ENCODE data around the gene MYT1. TPM values are rescaled to one million over a fixed set of nuclear protein-coding genes. Genes with fewer than 3 reads are reported as not detected.

Gene MYT1
- total and polyA plus RNA-seq, 2 donors (not counting 1 experiment from before 2014, with no cell fraction given): not detected

DNA sequence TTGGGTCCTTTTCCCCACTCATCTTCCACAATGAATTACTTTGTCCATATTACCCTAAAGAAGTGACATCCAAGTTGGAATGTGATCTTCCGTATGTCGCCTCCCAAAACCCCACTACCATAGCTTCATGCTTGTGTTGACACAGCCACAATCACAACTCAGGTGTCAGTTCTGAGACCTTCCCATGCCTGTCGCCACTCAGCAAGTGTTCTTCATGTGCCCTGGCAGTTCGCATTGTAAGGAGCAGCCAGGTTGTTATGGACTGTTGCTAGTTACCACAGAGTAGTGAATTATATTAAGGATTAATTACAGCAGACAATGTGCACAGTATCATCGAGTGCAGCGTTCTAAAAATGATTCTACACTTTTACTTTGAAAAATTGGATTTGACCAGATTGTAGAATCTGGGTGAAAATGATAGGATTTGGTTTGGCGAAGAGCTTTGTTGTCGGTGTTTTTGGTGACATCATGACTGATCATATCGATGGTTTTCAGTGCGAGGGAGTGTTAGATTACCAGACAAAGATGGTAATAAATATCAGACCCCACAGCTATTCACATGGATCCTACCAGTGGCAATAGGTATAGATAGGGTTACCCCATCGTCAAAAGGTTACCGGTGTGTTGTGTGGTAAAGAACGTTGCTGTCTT lies 93.0 kb downstream of the MYT1 start:
- Histone ChIP-seq H3K27me3 (ENCODE audit: control insufficient read depth, insufficient read depth, low read length) (no peaks in the 10 kb centered on the region), H3K4me3 (replicated peaks in 1 of 4; ENCODE audit: control extremely low read depth in 1 of 4, insufficient read depth in 1 of 4, low read depth in 3 of 4, low read length in 4 of 4) (peak overlapping the region in 2 of 4 experiments; percentile 73 to 93), H3K4me1 (ENCODE audit: control insufficient read depth, extremely low read depth, insufficient read depth, low read length) (peaks cover 4% of the 10 kb centered on the region), H3K9me3 (ENCODE audit: control insufficient read depth, insufficient read depth, low read depth, low read length) (no peaks in the 10 kb centered on the region), H3K79me2 (ENCODE audit: control insufficient read depth, insufficient read depth, low read length) (peaks cover 7% of the 10 kb centered on the region), H3K27ac (ENCODE audit: insufficient read depth, low read length) (no peak overlapping the region), H3K4me2 (ENCODE audit: extremely low read depth, insufficient read depth, low read length) (no peak overlapping the region), H3K9ac (ENCODE audit: insufficient read depth, low read length) (no peak overlapping the region), H2AFZ (ENCODE audit: low read length) (no peak overlapping the region), H3K36me3 (ENCODE audit: control insufficient read depth, insufficient read depth, low read length) (no peaks in the 10 kb centered on the region), H4K20me1 (ENCODE audit: control insufficient read depth, extremely low read depth, insufficient read depth, low read length) (no peaks in the 10 kb centered on the region)
- no peak for DNase-seq (ENCODE audit: low read depth in 2 of 2)
- TF ChIP-seq EZH2 (IDR thresholded peaks at IDR 0.05; ENCODE audit: low read length, missing control alignments): no peak
- TF ChIP-seq, protein P1, sequence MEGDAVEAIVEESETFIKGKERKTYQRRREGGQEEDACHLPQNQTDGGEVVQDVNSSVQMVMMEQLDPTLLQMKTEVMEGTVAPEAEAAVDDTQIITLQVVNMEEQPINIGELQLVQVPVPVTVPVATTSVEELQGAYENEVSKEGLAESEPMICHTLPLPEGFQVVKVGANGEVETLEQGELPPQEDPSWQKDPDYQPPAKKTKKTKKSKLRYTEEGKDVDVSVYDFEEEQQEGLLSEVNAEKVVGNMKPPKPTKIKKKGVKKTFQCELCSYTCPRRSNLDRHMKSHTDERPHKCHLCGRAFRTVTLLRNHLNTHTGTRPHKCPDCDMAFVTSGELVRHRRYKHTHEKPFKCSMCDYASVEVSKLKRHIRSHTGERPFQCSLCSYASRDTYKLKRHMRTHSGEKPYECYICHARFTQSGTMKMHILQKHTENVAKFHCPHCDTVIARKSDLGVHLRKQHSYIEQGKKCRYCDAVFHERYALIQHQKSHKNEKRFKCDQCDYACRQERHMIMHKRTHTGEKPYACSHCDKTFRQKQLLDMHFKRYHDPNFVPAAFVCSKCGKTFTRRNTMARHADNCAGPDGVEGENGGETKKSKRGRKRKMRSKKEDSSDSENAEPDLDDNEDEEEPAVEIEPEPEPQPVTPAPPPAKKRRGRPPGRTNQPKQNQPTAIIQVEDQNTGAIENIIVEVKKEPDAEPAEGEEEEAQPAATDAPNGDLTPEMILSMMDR (conservative IDR thresholded peaks at IDR 0.05 in 1 of 2, IDR thresholded peaks at IDR 0.05 in 1 of 2; ENCODE audit: low read depth in 1 of 2, low read length in 2 of 2): no peak

DNA sequence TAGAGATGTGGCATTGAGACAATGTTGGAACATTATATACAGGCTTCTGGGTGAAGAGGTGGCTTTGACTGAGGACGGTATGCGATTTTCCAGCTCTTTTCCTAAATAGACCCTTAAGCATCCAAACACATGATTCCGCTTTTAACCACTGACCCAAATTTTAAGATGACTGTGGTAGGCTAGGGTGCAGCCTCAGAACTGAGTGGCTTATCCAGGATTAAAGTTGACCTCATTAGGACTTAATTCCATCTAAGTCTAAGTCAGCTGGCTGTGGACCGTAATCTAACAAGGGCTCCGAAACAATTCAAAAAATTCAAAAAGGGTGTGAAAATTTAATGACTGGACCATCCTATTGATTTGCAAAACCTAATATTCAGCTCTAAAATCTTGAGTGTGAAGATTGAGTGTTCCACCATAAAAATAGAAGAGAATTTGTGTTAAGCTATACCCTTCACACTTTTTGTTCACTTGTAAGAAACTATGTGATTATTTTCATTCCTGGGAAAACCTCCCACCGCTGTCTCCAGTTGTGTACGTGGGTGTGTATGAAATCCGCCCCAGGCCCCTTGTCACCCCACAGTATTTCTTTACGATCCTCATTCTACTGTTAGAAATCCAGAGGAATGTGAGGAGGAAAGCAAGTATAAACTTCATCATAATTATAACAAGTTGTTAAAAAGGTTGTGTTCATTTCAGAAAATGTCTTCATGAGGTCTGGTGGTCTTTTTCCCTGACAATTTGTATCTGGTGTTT lies 94.0 kb downstream of the MYT1 start:
- H3K27me3 ChIP-seq (ENCODE audit: control insufficient read depth, insufficient read depth, low read length): no peaks in the 10 kb centered on the region
- no peak overlapping the region for H3K9ac ChIP-seq (ENCODE audit: insufficient read depth, low read length)
- H3K4me2 ChIP-seq (ENCODE audit: extremely low read depth, insufficient read depth, low read length): no peak overlapping the region

DNA sequence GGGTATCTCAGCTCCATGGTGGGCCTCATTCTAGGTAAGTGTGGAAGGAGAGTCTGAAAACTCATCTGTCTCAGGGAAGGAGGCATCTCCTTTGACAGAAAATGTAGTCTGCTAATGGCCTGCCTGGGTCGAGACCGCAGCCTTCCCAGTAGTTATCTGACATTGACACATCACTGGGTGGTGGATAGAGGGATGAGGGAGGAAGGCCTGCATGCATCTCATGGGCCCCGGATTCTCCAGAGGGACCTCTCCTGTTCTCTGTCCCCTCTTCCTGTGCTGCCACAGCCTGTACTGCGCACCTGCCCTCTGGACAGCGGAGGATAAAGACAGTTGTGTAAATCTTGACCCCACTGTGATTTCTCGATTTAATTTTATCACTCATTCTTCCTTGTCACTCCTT lies 96.0 kb downstream of the MYT1 start:
- Histone ChIP-seq H3K4me1 (ENCODE audit: control insufficient read depth, extremely low read depth, insufficient read depth, low read length) (peaks cover 4% of the 10 kb centered on the region), H3K27ac (ENCODE audit: insufficient read depth, low read length) (no peak overlapping the region), H3K27me3 (ENCODE audit: control insufficient read depth, insufficient read depth, low read length) (no peaks in the 10 kb centered on the region), H3K4me2 (ENCODE audit: extremely low read depth, insufficient read depth, low read length) (no peak overlapping the region), H3K4me3 (replicated peaks in 1 of 4; ENCODE audit: control extremely low read depth in 1 of 4, insufficient read depth in 1 of 4, low read depth in 3 of 4, low read length in 4 of 4) (no peak overlapping the region), H2AFZ (ENCODE audit: low read length) (no peak overlapping the region), H4K20me1 (ENCODE audit: control insufficient read depth, extremely low read depth, insufficient read depth, low read length) (no peaks in the 10 kb centered on the region), H3K9me3 (ENCODE audit: control insufficient read depth, insufficient read depth, low read depth, low read length) (no peaks in the 10 kb centered on the region), H3K9ac (ENCODE audit: insufficient read depth, low read length) (no peak overlapping the region), H3K36me3 (ENCODE audit: control insufficient read depth, insufficient read depth, low read length) (peaks cover under 1% of the 10 kb centered on the region), H3K79me2 (ENCODE audit: control insufficient read depth, insufficient read depth, low read length) (peaks cover 7% of the 10 kb centered on the region)
- DNase-seq (ENCODE audit: low read depth in 2 of 2): no peak
- TF ChIP-seq, protein P1 (conservative IDR thresholded peaks at IDR 0.05 in 1 of 2, IDR thresholded peaks at IDR 0.05 in 1 of 2; ENCODE audit: low read depth in 1 of 2, low read length in 2 of 2): no peak
- TF ChIP-seq EZH2 (IDR thresholded peaks at IDR 0.05; ENCODE audit: low read length, missing control alignments): no peak

More for the DNA sequence above, 94.0 kb downstream of the MYT1 start:
- H3K27ac ChIP-seq (ENCODE audit: insufficient read depth, low read length): no peak overlapping the region
- no peaks in the 10 kb centered on the region for H4K20me1 ChIP-seq (ENCODE audit: control insufficient read depth, extremely low read depth, insufficient read depth, low read length)
- H3K79me2 ChIP-seq (ENCODE audit: control insufficient read depth, insufficient read depth, low read length): peaks cover 7% of the 10 kb centered on the region
- H2AFZ ChIP-seq (ENCODE audit: low read length): no peak overlapping the region
- H3K36me3 ChIP-seq (ENCODE audit: control insufficient read depth, insufficient read depth, low read length): no peaks in the 10 kb centered on the region
- no peaks in the 10 kb centered on the region for H3K9me3 ChIP-seq (ENCODE audit: control insufficient read depth, insufficient read depth, low read depth, low read length)
- DNase-seq (ENCODE audit: low read depth in 2 of 2): no peak
- no peak for TF ChIP-seq EZH2 (IDR thresholded peaks at IDR 0.05; ENCODE audit: low read length, missing control alignments)
- TF ChIP-seq, protein P1 (conservative IDR thresholded peaks at IDR 0.05 in 1 of 2, IDR thresholded peaks at IDR 0.05 in 1 of 2; ENCODE audit: low read depth in 1 of 2, low read length in 2 of 2): no peak
- peaks cover 4% of the 10 kb centered on the region for H3K4me1 ChIP-seq (ENCODE audit: control insufficient read depth, extremely low read depth, insufficient read depth, low read length)
- H3K4me3 ChIP-seq (replicated peaks in 1 of 4; ENCODE audit: control extremely low read depth in 1 of 4, insufficient read depth in 1 of 4, low read depth in 3 of 4, low read length in 4 of 4): no peak overlapping the region
